ACC112 (cell line): Measurements from ENCODE around the gene CLN5.
"Not testable (repeated sequence)": the region's sequence is repeated elsewhere in the genome, so short reads cannot be mapped to it uniquely, and the experiment has no call there.

Source experiments
- H2AFZ ChIP-seq: fragments of 200-600 bp; sonication (generic); one replicate; pipeline ENCODE4 v1.6.0; 2017; ENCODE audit warnings: antibody characterized with exemption, low read length; ENCODE audit not compliant: unreplicated experiment
- H3K27ac ChIP-seq: fragments of 200-600 bp; sonication (generic); 2 replicates; pipeline ENCODE4 v1.5.1; 2014; ENCODE audit warnings: low read depth, mild to moderate bottlenecking, antibody characterized with exemption, low read length, moderate library complexity
- H3K27me3 ChIP-seq: fragments of 200-600 bp; sonication (generic); 2 replicates; pipeline ENCODE4 v1.6.1; 2014; ENCODE audit warnings: mild to moderate bottlenecking, antibody characterized with exemption, low read length, moderate library complexity, mixed read lengths; ENCODE audit not compliant: insufficient read depth
- H3K36me3 ChIP-seq: fragments of 200-600 bp; sonication (generic); 2 replicates; pipeline ENCODE4 v1.6.1; 2016; ENCODE audit warnings: mild to moderate bottlenecking, antibody characterized with exemption, low read length, moderate library complexity, mixed read lengths; ENCODE audit not compliant: insufficient read depth
- H3K4me1 ChIP-seq: fragments of 200-600 bp; sonication (generic); one replicate; pipeline ENCODE4 v1.6.1; 2016; ENCODE audit warnings: low read length, mixed read lengths; ENCODE audit not compliant: insufficient read depth, unreplicated experiment, control insufficient read depth
- H3K4me3 ChIP-seq: fragments of 200-600 bp; sonication (generic); 2 replicates; pipeline ENCODE4 v1.5.1; 2014; ENCODE audit warnings: mild to moderate bottlenecking, low read depth, low read length
- H3K79me2 ChIP-seq: fragments of 200-600 bp; sonication (generic); one replicate; pipeline ENCODE4 v1.6.0; 2016; ENCODE audit warnings: low read length; ENCODE audit not compliant: control insufficient read depth, unreplicated experiment, insufficient read depth

The CLN5 gene

DNA sequence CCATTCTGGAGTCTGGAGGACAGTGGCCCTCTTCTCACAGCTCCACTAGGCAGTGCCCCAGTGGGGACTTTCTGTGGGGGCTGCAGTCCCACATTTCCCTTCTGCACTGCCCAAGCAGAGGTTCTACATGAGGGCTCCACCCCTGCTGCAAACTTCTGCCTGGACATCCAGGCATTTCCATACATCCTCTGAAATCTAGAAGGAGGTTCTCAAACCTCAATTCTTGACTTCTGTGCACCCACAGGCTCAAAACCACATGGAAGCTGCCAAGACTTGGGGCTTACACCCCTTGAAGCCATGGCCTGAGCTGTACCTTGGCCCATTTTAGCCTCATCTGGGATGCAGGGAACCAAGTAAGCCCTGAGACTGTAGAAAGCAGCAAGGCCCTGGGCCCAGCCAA is 32.1 kb upstream of the CLN5 start:
- H3K4me3 ChIP-seq, H2AFZ ChIP-seq, H3K79me2 ChIP-seq, H3K27ac ChIP-seq, H3K4me1 ChIP-seq, H3K36me3 ChIP-seq, H3K27me3 ChIP-seq: not testable (repeated sequence)

DNA sequence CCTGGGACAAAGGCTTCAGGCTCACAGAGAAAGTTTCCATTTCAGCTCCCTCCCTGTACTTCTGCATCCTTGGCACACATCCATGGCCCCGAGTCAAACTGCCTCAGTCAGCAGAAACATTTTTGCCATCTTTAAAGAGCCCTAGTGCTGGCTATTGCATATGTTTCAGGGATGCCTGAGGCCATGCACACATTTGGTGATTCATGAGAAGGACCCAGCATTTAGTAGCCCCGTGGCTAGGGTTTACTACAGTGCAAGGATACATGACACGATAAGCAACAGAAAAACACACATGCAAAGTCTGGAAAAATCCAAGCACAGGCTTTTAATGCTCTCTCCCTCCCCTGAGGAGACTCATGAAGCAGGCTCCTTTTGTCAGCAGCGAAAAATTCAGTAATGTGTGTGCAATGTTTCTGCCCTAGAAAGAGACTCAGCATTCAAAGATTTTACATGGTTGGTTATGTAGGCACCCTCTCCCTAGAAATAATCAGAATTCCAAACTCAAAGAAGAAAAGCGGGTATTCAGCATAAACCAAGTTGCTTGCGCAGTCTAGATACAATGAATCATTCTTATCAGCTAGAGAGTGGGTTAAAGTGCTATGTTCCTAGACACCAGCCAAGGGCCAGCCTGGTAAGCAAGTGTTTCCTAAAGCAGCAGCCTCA is 26.0 kb upstream of the CLN5 start:
- no peak overlapping the region for H2AFZ ChIP-seq
- no peak overlapping the region for H3K4me3 ChIP-seq
- no peaks in the 10 kb centered on the region for H3K79me2 ChIP-seq
- no peaks in the 10 kb centered on the region for H3K4me1 ChIP-seq
- H3K27ac ChIP-seq, result no peak overlapping the region
- H3K27me3 ChIP-seq, result no peaks in the 10 kb centered on the region
- no peaks in the 10 kb centered on the region for H3K36me3 ChIP-seq

GRCh38 chr13:76967031-76967430 is 24.9 kb upstream of the CLN5 start:
- Histone ChIP-seq H3K79me2 (no peaks in the 10 kb centered on the region), H3K36me3 (no peaks in the 10 kb centered on the region), H3K27me3 (no peaks in the 10 kb centered on the region), H2AFZ (no peak overlapping the region), H3K27ac (no peak overlapping the region), H3K4me3 (no peak overlapping the region), H3K4me1 (no peaks in the 10 kb centered on the region)

- no peaks in the 10 kb centered on the region for H3K79me2 ChIP-seq
- H3K27ac ChIP-seq, result no peak overlapping the region
- no peak overlapping the region for H2AFZ ChIP-seq
- no peak overlapping the region for H3K4me3 ChIP-seq
- H3K4me1 ChIP-seq, result no peaks in the 10 kb centered on the region
- H3K36me3 ChIP-seq, result no peaks in the 10 kb centered on the region
- H3K27me3 ChIP-seq, result no peaks in the 10 kb centered on the region
These were observed 23.8 kb upstream of the CLN5 start for GRCh38 chr13:76968041-76968440.

- no peak overlapping the region for H3K4me3 ChIP-seq
- no peaks in the 10 kb centered on the region for H3K79me2 ChIP-seq
- H2AFZ ChIP-seq, result no peak overlapping the region
- H3K36me3 ChIP-seq, result no peaks in the 10 kb centered on the region
- H3K27ac ChIP-seq, result no peak overlapping the region
- H3K27me3 ChIP-seq, result no peaks in the 10 kb centered on the region
- H3K4me1 ChIP-seq, result no peaks in the 10 kb centered on the region
These were observed 22.2 kb upstream of the CLN5 start for GRCh38 chr13:76969488-76970365.

- H3K36me3 ChIP-seq, result no peaks in the 10 kb centered on the region
- no peaks in the 10 kb centered on the region for H3K27me3 ChIP-seq
- H3K27ac ChIP-seq, result no peak overlapping the region
- no peaks in the 10 kb centered on the region for H3K79me2 ChIP-seq
- H2AFZ ChIP-seq, result no peak overlapping the region
- no peak overlapping the region for H3K4me3 ChIP-seq
- H3K4me1 ChIP-seq, result no peaks in the 10 kb centered on the region
These were observed 20.7 kb upstream of the CLN5 start for GRCh38 chr13:76971215-76971614.

DNA sequence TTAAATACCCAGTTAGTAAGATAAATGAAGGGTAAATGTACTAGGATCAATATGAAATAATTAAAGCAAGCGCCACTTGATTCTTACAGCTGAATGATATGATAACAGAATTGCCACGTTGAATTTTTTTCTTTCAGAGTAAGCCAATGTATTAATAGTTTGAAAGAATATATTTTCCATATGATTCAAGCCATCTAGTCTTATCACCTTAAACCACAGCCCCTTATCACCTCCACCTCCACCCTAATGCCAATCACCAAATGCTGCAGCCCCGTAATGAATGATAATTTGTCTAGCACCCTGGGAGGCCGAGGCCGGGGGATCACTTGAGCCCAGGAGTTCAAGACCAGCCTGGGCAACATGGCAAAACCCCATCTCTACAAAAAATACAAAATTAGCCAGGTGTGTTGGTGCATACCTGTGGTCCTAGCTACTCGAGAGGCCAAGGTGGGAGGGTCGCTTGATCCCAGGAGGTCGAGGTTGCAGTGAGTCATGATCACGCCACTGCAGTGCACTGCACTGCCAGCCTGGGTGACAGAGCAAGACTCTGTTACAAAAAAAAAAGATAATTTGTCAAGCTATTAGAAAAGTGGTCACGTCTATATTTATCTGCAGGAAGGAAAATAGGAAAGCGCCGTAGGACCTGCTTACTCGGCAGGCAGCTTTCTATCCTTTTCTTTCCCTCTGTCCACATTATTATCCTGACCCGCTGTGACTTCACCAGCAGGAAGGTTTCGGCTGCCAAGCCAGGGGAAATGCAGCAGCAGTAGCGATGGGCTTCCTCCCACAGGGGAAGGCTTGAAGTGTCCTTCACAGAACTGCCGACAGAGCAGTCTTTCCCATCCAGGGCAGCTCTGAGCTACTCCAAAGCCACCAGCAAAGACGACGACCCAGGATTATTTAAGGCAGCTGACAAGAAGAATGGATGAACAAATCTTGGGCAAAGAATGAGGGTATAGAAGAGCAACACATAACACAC is 19.7 kb upstream of the CLN5 start:
- H3K36me3 ChIP-seq, result no peaks in the 10 kb centered on the region
- no peaks in the 10 kb centered on the region for H3K79me2 ChIP-seq
- H2AFZ ChIP-seq, result no peak overlapping the region
- H3K4me1 ChIP-seq, result no peaks in the 10 kb centered on the region
- no peaks in the 10 kb centered on the region for H3K27me3 ChIP-seq
- H3K27ac ChIP-seq, result no peak overlapping the region
- H3K4me3 ChIP-seq, result no peak overlapping the region

DNA sequence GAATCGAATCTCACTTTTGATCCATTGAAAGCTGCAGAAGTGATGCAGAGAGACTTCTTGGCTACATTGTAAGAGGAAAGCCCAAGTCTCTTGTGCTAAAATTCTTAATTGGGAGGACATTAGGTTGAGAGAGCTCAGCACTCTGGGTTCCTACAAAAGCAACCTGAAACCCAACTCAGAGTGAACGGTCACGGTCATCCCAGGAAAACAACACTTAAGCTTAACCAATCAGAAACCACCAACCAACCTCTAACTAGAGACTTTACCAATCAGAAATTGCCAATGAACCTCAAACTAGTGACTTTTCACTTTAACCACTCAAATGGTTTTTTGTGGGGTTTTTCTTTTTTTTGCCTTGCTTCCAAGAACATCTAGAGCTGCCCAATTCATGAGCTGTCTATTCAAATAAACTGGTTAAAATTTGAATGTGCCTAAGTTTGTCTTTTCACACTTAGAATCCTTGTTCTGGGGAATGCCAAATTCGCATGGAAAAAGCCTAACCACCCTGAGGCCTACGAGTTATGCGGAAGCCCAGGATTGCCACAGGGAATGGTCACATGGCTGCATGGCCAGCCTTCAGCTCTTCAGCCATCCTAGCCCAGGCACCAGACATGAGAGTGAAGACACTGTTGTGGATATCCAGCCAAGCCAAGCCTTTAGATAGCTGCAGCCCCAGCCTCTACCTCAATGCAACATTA is 17.8 kb upstream of the CLN5 start:
- Histone ChIP-seq H3K27ac (no peak overlapping the region), H3K79me2 (no peaks in the 10 kb centered on the region), H3K4me3 (no peak overlapping the region), H2AFZ (no peak overlapping the region), H3K4me1 (no peaks in the 10 kb centered on the region), H3K36me3 (no peaks in the 10 kb centered on the region), H3K27me3 (no peaks in the 10 kb centered on the region)

DNA sequence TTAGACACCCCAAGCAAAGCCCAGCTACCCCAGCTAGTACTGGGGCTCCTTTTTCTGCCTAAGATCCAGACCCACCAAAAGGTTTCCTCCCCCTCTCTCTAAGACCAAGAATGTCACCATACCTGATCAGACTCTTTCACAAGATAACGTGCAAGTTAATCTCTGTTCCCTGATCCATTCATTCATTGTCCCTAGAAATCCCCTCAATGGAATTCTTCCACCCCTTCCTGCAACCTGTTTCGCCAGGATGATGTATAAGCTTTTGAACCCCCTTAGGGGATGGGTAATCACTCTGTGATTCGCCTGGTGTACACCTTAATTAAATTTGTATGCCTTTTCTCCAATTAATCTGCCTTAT is 17.3 kb upstream of the CLN5 start:
- no peaks in the 10 kb centered on the region for H3K4me1 ChIP-seq
- H2AFZ ChIP-seq, result no peak overlapping the region
- H3K27me3 ChIP-seq, result no peaks in the 10 kb centered on the region

DNA sequence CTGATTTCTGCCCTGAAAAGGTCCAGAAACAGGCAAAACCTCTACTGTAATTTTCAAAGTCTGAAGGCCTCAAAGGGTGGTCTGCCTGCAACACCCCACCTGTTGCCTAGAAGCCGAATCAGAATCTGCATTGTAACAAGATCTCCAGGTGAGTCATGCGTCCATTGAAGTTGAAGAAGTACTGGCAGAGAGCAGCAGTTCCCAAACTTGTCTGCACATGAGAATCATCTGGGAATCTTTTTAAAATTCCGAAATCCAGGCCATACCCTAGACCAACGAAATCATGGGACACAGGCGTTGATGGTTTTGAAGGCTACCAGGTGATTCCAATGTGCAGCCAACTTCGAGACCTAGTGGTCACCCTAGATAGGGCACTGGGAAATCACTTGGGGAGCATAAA is 16.0 kb upstream of the CLN5 start:
- no peaks in the 10 kb centered on the region for H3K36me3 ChIP-seq
- no peaks in the 10 kb centered on the region for H3K4me1 ChIP-seq
- H2AFZ ChIP-seq, result no peak overlapping the region
- H3K79me2 ChIP-seq, result no peaks in the 10 kb centered on the region
- H3K27me3 ChIP-seq, result no peaks in the 10 kb centered on the region
- no peak overlapping the region for H3K27ac ChIP-seq
- no peak overlapping the region for H3K4me3 ChIP-seq

More for the DNA sequence above, 17.3 kb upstream of the CLN5 start:
- Histone ChIP-seq H3K36me3 (no peaks in the 10 kb centered on the region), H3K4me3 (no peak overlapping the region), H3K79me2 (no peaks in the 10 kb centered on the region), H3K27ac (no peak overlapping the region)
